Activated CD8-positive, alpha-beta T cell treated with anti-CD3 and anti-CD28 coated beads, Interleukin-2, amount 10 ng/mL, durations not matched to agents 7 days and 5 days (primary cell): ENCODE measurements around the gene PLD1. TPM values are rescaled to one million over a fixed set of nuclear protein-coding genes. Genes with fewer than 3 reads are reported as not detected.

Experiments used
- ATAC-seq: fragments of 150-1000 bp; cut with Tn5 transposase; one replicate; pipeline ENCODE4 v1.10.0; 2021; ENCODE audit warnings: moderate library complexity
- CTCF ChIA-PET: fragments of 350-600 bp; sonication (Branson Sonifier 250); formaldehyde crosslinking; loops from one replicate; lab custom pipeline; 2021; ENCODE audit warnings: antibody characterized with exemption; lab: Charles Lee
- POLR2A ChIA-PET: fragments of 350-600 bp; sonication (Branson Sonifier 250); formaldehyde crosslinking; loops from one replicate; lab custom pipeline; 2021; ENCODE audit warnings: antibody characterized with exemption; lab: Charles Lee
- DNase-seq: peaks from one replicate; pipeline ENCODE4 v3.0.0-alpha.2; 2020
- H3K27ac Mint-ChIP-seq: one replicate; pipeline ENCODE4 v1.8.0; 2021; ENCODE audit warnings: mild to moderate bottlenecking, mixed read lengths
- H3K27me3 Mint-ChIP-seq: one replicate; pipeline ENCODE4 v1.8.0; 2021; ENCODE audit warnings: low read depth, mixed read lengths
- H3K36me3 Mint-ChIP-seq: one replicate; pipeline ENCODE4 v1.8.0; 2021; ENCODE audit warnings: low read depth, mixed read lengths
- H3K4me1 Mint-ChIP-seq: one replicate; pipeline ENCODE4 v1.8.0; 2021; ENCODE audit warnings: low read depth, mixed read lengths
- H3K4me3 Mint-ChIP-seq: one replicate; pipeline ENCODE4 v1.8.0; 2021; ENCODE audit warnings: mild to moderate bottlenecking, mixed read lengths
- H3K9me3 Mint-ChIP-seq: one replicate; pipeline ENCODE4 v1.8.0; 2022; ENCODE audit warnings: mixed read lengths; ENCODE audit not compliant: insufficient read depth
- total RNA-seq, 2 experiments: library from RNA; stranded (reverse); gene quantifications; one replicate each; pipeline ENCODE4 v1.2.3, GENCODE V29; 2021

Gene PLD1
- total RNA-seq, 2 experiments from 2014 or later = 0.29 to 1.1 TPM

- DNase-seq = no peak
- Mint-ChIP-seq H3K9me3 (no peaks in the 10 kb centered on the region), H3K4me1 (no peaks in the 10 kb centered on the region), H3K36me3 (no peaks in the 10 kb centered on the region), H3K27ac (no peak overlapping the region), H3K4me3 (no peak overlapping the region), H3K27me3 (peaks cover 14% of the 10 kb centered on the region)
- ATAC-seq = no peak
- POLR2A ChIA-PET = no interaction called here
- CTCF ChIA-PET = interaction anchor here (1.8 to 4.3 kb wide), 2 partner anchors 17 to 45 kb away, joined by 4 to 14 read pairs; no protein-coding TSS in a partner anchor
These were observed 21.5 kb downstream of the PLD1 start for GRCh38 chr3:171788546-171789351.

- no peak overlapping the region for H3K4me3 Mint-ChIP-seq
- ATAC-seq (no peak), DNase-seq (no peak)
- CTCF ChIA-PET = interaction anchor here (1.8 kb wide), 1 partner anchor 14 kb away, joined by 5 read pairs; no protein-coding TSS in a partner anchor
- POLR2A ChIA-PET = interaction anchor here (0.6 kb wide), 1 partner anchor 19 kb away, joined by 3 read pairs; no protein-coding TSS in a partner anchor
- H3K4me1 Mint-ChIP-seq = no peaks in the 10 kb centered on the region
- H3K9me3 Mint-ChIP-seq = no peaks in the 10 kb centered on the region
- peaks cover 16% of the 10 kb centered on the region for H3K27me3 Mint-ChIP-seq
- no peak overlapping the region for H3K27ac Mint-ChIP-seq
- no peaks in the 10 kb centered on the region for H3K36me3 Mint-ChIP-seq
These were observed 23.3 kb downstream of the PLD1 start for GRCh38 chr3:171786997-171787396.

- ATAC-seq (no peak), DNase-seq (no peak)
- ChIA-PET CTCF (interaction anchor here (2.0 kb wide), 1 partner anchor 12 kb away, joined by 7 read pairs; no protein-coding TSS in a partner anchor), POLR2A (no interaction called here)
- H3K27me3 Mint-ChIP-seq = peaks cover 23% of the 10 kb centered on the region
- no peaks in the 10 kb centered on the region for H3K9me3 Mint-ChIP-seq
- H3K4me3 Mint-ChIP-seq = no peak overlapping the region
- H3K27ac Mint-ChIP-seq = no peak overlapping the region
- no peaks in the 10 kb centered on the region for H3K4me1 Mint-ChIP-seq
- H3K36me3 Mint-ChIP-seq = no peaks in the 10 kb centered on the region
These were observed 25.3 kb downstream of the PLD1 start for GRCh38 chr3:171784937-171785336.

GRCh38 chr3:171784387-171784786, 25.9 kb downstream of the PLD1 start:
- ChIA-PET CTCF (interaction anchor here (0.6 to 2.0 kb wide), 2 partner anchors 12 to 428 kb away, joined by 3 to 7 read pairs; no protein-coding TSS in a partner anchor), POLR2A (no interaction called here)
- ATAC-seq (no peak), DNase-seq (no peak)
- Mint-ChIP-seq H3K9me3 (no peaks in the 10 kb centered on the region), H3K4me3 (no peak overlapping the region), H3K4me1 (no peaks in the 10 kb centered on the region), H3K36me3 (no peaks in the 10 kb centered on the region), H3K27ac (no peak overlapping the region), H3K27me3 (peaks cover 23% of the 10 kb centered on the region)

- H3K4me1 Mint-ChIP-seq = no peaks in the 10 kb centered on the region
- H3K27me3 Mint-ChIP-seq = peaks cover 16% of the 10 kb centered on the region
- H3K9me3 Mint-ChIP-seq = no peaks in the 10 kb centered on the region
- CTCF ChIA-PET = interaction anchor here (0.6 to 2.0 kb wide), 2 partner anchors 11 to 429 kb away, joined by 3 to 7 read pairs; no protein-coding TSS in a partner anchor
- DNase-seq = no peak
- POLR2A ChIA-PET = no interaction called here
- ATAC-seq = no peak
- H3K36me3 Mint-ChIP-seq = no peaks in the 10 kb centered on the region
- no peak overlapping the region for H3K4me3 Mint-ChIP-seq
- no peak overlapping the region for H3K27ac Mint-ChIP-seq
These were observed 26.7 kb downstream of the PLD1 start for GRCh38 chr3:171783626-171784025.

- ChIA-PET CTCF (no interaction called here), POLR2A (no interaction called here)
- Mint-ChIP-seq H3K9me3 (no peaks in the 10 kb centered on the region), H3K36me3 (no peaks in the 10 kb centered on the region), H3K4me3 (no peak overlapping the region), H3K27me3 (peaks cover 16% of the 10 kb centered on the region), H3K4me1 (no peaks in the 10 kb centered on the region), H3K27ac (no peak overlapping the region)
- ATAC-seq (no peak), DNase-seq (no peak)
These were observed 27.2 kb downstream of the PLD1 start for GRCh38 chr3:171783086-171783485.

- DNase-seq (no peak), ATAC-seq (no peak)
- ChIA-PET POLR2A (no interaction called here), CTCF (no interaction called here)
- no peaks in the 10 kb centered on the region for H3K36me3 Mint-ChIP-seq
- H3K4me1 Mint-ChIP-seq = no peaks in the 10 kb centered on the region
- H3K27me3 Mint-ChIP-seq = peaks cover 16% of the 10 kb centered on the region
- H3K9me3 Mint-ChIP-seq = no peaks in the 10 kb centered on the region
- no peak overlapping the region for H3K27ac Mint-ChIP-seq
- no peak overlapping the region for H3K4me3 Mint-ChIP-seq
These were observed 27.7 kb downstream of the PLD1 start for GRCh38 chr3:171782617-171783016.

- Mint-ChIP-seq H3K4me3 (no peak overlapping the region), H3K9me3 (no peaks in the 10 kb centered on the region), H3K27ac (no peak overlapping the region), H3K36me3 (no peaks in the 10 kb centered on the region), H3K4me1 (no peaks in the 10 kb centered on the region), H3K27me3 (peaks cover 14% of the 10 kb centered on the region)
- CTCF ChIA-PET = interaction anchor here (1.0 kb wide), 1 partner anchor 9 kb away, joined by 7 read pairs; no protein-coding TSS in a partner anchor
- POLR2A ChIA-PET = no interaction called here
- no peak for ATAC-seq
- DNase-seq = no peak
These were observed 28.6 kb downstream of the PLD1 start for GRCh38 chr3:171781711-171782127.

- H3K27ac Mint-ChIP-seq = no peak overlapping the region
- no peaks in the 10 kb centered on the region for H3K9me3 Mint-ChIP-seq
- ChIA-PET POLR2A (no interaction called here), CTCF (no interaction called here)
- no peak for DNase-seq
- no peak for ATAC-seq
- H3K4me1 Mint-ChIP-seq = no peaks in the 10 kb centered on the region
- H3K36me3 Mint-ChIP-seq = no peaks in the 10 kb centered on the region
- no peak overlapping the region for H3K4me3 Mint-ChIP-seq
- H3K27me3 Mint-ChIP-seq = peaks cover 12% of the 10 kb centered on the region
These were observed 31.8 kb downstream of the PLD1 start for GRCh38 chr3:171778493-171778892.

GRCh38 chr3:171777596-171777995, 32.7 kb downstream of the PLD1 start:
- ATAC-seq (no peak), DNase-seq (no peak)
- CTCF ChIA-PET = no interaction called here
- H3K27ac Mint-ChIP-seq = no peak overlapping the region
- H3K27me3 Mint-ChIP-seq = peaks cover 12% of the 10 kb centered on the region
- POLR2A ChIA-PET = no interaction called here
- H3K4me1 Mint-ChIP-seq = no peaks in the 10 kb centered on the region
- H3K9me3 Mint-ChIP-seq = no peaks in the 10 kb centered on the region
- no peak overlapping the region for H3K4me3 Mint-ChIP-seq
- H3K36me3 Mint-ChIP-seq = no peaks in the 10 kb centered on the region

GRCh38 chr3:171776839-171777583, 33.3 kb downstream of the PLD1 start:
- H3K9me3 Mint-ChIP-seq = no peaks in the 10 kb centered on the region

GRCh38 chr3:171776411-171776810, 33.9 kb downstream of the PLD1 start:
- Mint-ChIP-seq H3K27me3 (peaks cover 12% of the 10 kb centered on the region), H3K27ac (no peak overlapping the region), H3K36me3 (no peaks in the 10 kb centered on the region), H3K4me1 (no peaks in the 10 kb centered on the region), H3K9me3 (no peaks in the 10 kb centered on the region), H3K4me3 (no peak overlapping the region)
- ChIA-PET CTCF (no interaction called here), POLR2A (no interaction called here)
- DNase-seq (no peak), ATAC-seq (no peak)

More at GRCh38 chr3:171776839-171777583, 33.3 kb downstream of the PLD1 start:
- CTCF ChIA-PET = no interaction called here
- Mint-ChIP-seq H3K27ac (no peak overlapping the region), H3K4me3 (no peak overlapping the region), H3K36me3 (no peaks in the 10 kb centered on the region), H3K4me1 (no peaks in the 10 kb centered on the region), H3K27me3 (peaks cover 13% of the 10 kb centered on the region)
- POLR2A ChIA-PET = no interaction called here
- ATAC-seq (no peak), DNase-seq (no peak)
